GM12878 (cell line): Measurements from ENCODE around the gene HMGN4. TPM values are rescaled to one million over a fixed set of nuclear protein-coding genes. Genes with fewer than 3 reads are reported as not detected.

Experiments used
- FOXM1 ChIP-seq: IDR thresholded peaks from 2 replicates; pipeline ENCODE4 v1.6.1; 2012; ENCODE audit warnings: low read depth, mild to moderate bottlenecking, inconsistent platforms, low read length, moderate library complexity
- HDAC2 ChIP-seq: fragments of 200-600 bp; sonication (generic); IDR thresholded peaks from 2 replicates; pipeline ENCODE4 v1.6.1; 2017
- NBN ChIP-seq: fragments of 450-650 bp; IDR thresholded peaks from 2 replicates; pipeline ENCODE4 v1.6.1; 2016
- POLR2AphosphoS2 ChIP-seq: IDR thresholded peaks from 2 replicates; pipeline ENCODE4 v1.6.1; 2011; ENCODE audit warnings: low read depth, mild to moderate bottlenecking, low read length, improper control_type of control experiment, moderate library complexity
- RUNX3 ChIP-seq: IDR thresholded peaks from 2 replicates; pipeline ENCODE4 v1.6.1; 2012; ENCODE audit warnings: low read length, inconsistent platforms
- SKIL ChIP-seq: fragments of 450-650 bp; IDR thresholded peaks from 2 replicates; pipeline ENCODE4 v1.6.1; 2017; ENCODE audit warnings: mild to moderate bottlenecking, low read depth, inconsistent platforms; ENCODE audit not compliant: poor library complexity, severe bottlenecking
- SMAD1 ChIP-seq: fragments of 450-650 bp; IDR thresholded peaks from 2 replicates; pipeline ENCODE4 v1.6.1; 2018; ENCODE audit warnings: mild to moderate bottlenecking, low read depth; ENCODE audit not compliant: partially characterized antibody
- SMARCA5 ChIP-seq: fragments of 450-650 bp; IDR thresholded peaks from 2 replicates; pipeline ENCODE4 v1.6.1; 2017; ENCODE audit warnings: mild to moderate bottlenecking
- SMC3 ChIP-seq: IDR thresholded peaks from 2 replicates; pipeline ENCODE4 v1.6.1; 2011; ENCODE audit warnings: low read length, improper control_type of control experiment, borderline replicate concordance
- STAT3 ChIP-seq: IDR thresholded peaks from 2 replicates; pipeline ENCODE4 v1.6.1; 2011; ENCODE audit warnings: low read depth, low read length, improper control_type of control experiment
- TARDBP ChIP-seq: IDR thresholded peaks from 2 replicates; pipeline ENCODE4 v1.6.1; 2016; ENCODE audit warnings: borderline replicate concordance
- TCF7 ChIP-seq: IDR thresholded peaks from 2 replicates; pipeline ENCODE4 v1.6.1; 2014; ENCODE audit warnings: antibody characterized with exemption, borderline replicate concordance
- ZBTB4 ChIP-seq: fragments of 450-650 bp; formaldehyde crosslinking; IDR thresholded peaks from 2 replicates; pipeline ENCODE4 v1.4.0; 2022; ENCODE audit warnings: mild to moderate bottlenecking, moderate library complexity
- ZBTB40 ChIP-seq: fragments of 450-650 bp; IDR thresholded peaks from 2 replicates; pipeline ENCODE4 v1.6.1; 2016; ENCODE audit warnings: mild to moderate bottlenecking, moderate library complexity, borderline replicate concordance
- ZNF217 ChIP-seq: fragments of 450-650 bp; IDR thresholded peaks from 2 replicates; pipeline ENCODE4 v1.6.1; 2017; ENCODE audit warnings: antibody characterized with exemption, mild to moderate bottlenecking
- polyA plus RNA-seq, 11 experiments: library from polyadenylated mRNA; depleted of rRNA in 4 of 11; unstranded in 6 of 11; stranded (reverse) in 5 of 11; fragments of >200 nt; fragmentation: Nextera tagmentation in 4 of 11; fragmentation: Illumina TruSeq in 1 of 11; extraction: Ambion mirVana in 4 of 11; extraction: Trizol in 1 of 11; gene quantifications; 1 replicate in 1 of 11; 2 replicates in 10 of 11; pipeline versions ENCODE4 v1.2.1 to v1.2.3, GENCODE V29; 2011 to 2016; ENCODE audit warnings: inconsistent platforms in 2 of 11, missing spikeins in 2 of 11, low read depth in 1 of 11
- total RNA-seq, 4 experiments: library from RNA; depleted of rRNA in 3 of 4; stranded (reverse); fragments of >200 nt in 3 of 4; fragmentation: Illumina TruSeq in 1 of 4; extraction: Trizol in 1 of 4; gene quantifications; 2 replicates each; pipeline versions ENCODE4 v1.2.1 to v1.2.3, GENCODE V29; 2013 to 2021
- TF ChIP-seq, protein P1 (sequence below): fragments of 450-650 bp; conservative IDR thresholded peaks from 2 replicates; pipeline ENCODE4 v1.6.1; 2017; ENCODE audit warnings: mild to moderate bottlenecking, moderate library complexity
- TF ChIP-seq, protein P2 (sequence below): fragments of 450-650 bp; IDR thresholded peaks from 2 replicates; pipeline ENCODE4 v1.6.1; 2017; ENCODE audit warnings: low read depth, mild to moderate bottlenecking, moderate library complexity
- TF ChIP-seq, protein P3 (sequence below): IDR thresholded peaks from 2 replicates; pipeline ENCODE4 v1.6.1; 2012; ENCODE audit warnings: low read depth, low read length, improper control_type of control experiment

HMGN4 gene
- total and polyA plus RNA-seq, 10 of the 15 experiments (the other 5 are each of a cell fraction or from before 2014, with no cell fraction given) = 26.7 to 99.1 (median 76.7) TPM

- 0 out of 2 replicates have a peak, but pooled peaks have one; percentile 12 for TF ChIP-seq ZBTB40
- peak; percentile 60; the same call in 1 of the 2 replicates for TF ChIP-seq TCF7
- TF ChIP-seq RUNX3 = peak; percentile 49
- peak; percentile 50; the same call in 1 of the 2 replicates for TF ChIP-seq ZNF217
- no peak for TF ChIP-seq STAT3
- peak; percentile 94 for TF ChIP-seq SMARCA5
- TF ChIP-seq, protein P1, sequence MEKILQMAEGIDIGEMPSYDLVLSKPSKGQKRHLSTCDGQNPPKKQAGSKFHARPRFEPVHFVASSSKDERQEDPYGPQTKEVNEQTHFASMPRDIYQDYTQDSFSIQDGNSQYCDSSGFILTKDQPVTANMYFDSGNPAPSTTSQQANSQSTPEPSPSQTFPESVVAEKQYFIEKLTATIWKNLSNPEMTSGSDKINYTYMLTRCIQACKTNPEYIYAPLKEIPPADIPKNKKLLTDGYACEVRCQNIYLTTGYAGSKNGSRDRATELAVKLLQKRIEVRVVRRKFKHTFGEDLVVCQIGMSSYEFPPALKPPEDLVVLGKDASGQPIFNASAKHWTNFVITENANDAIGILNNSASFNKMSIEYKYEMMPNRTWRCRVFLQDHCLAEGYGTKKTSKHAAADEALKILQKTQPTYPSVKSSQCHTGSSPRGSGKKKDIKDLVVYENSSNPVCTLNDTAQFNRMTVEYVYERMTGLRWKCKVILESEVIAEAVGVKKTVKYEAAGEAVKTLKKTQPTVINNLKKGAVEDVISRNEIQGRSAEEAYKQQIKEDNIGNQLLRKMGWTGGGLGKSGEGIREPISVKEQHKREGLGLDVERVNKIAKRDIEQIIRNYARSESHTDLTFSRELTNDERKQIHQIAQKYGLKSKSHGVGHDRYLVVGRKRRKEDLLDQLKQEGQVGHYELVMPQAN = peak; percentile 57
- peak; percentile 49; the same call in 1 of the 2 replicates for TF ChIP-seq FOXM1
- TF ChIP-seq, protein P2, sequence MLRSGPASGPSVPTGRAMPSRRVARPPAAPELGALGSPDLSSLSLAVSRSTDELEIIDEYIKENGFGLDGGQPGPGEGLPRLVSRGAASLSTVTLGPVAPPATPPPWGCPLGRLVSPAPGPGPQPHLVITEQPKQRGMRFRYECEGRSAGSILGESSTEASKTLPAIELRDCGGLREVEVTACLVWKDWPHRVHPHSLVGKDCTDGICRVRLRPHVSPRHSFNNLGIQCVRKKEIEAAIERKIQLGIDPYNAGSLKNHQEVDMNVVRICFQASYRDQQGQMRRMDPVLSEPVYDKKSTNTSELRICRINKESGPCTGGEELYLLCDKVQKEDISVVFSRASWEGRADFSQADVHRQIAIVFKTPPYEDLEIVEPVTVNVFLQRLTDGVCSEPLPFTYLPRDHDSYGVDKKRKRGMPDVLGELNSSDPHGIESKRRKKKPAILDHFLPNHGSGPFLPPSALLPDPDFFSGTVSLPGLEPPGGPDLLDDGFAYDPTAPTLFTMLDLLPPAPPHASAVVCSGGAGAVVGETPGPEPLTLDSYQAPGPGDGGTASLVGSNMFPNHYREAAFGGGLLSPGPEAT = no peak
- TF ChIP-seq SMC3 = no peak
- TF ChIP-seq TARDBP = peak; percentile 97
- TF ChIP-seq NBN = peak; percentile 26; the same call in 1 of the 2 replicates
- TF ChIP-seq, protein P3, sequence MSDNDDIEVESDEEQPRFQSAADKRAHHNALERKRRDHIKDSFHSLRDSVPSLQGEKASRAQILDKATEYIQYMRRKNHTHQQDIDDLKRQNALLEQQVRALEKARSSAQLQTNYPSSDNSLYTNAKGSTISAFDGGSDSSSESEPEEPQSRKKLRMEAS = no peak
- no peak for TF ChIP-seq POLR2AphosphoS2
- TF ChIP-seq SMAD1 = no peak
- TF ChIP-seq ZBTB4 (CRISPR knock-in tag) = no peak
- no peak for TF ChIP-seq HDAC2
- TF ChIP-seq SKIL = peak; percentile 56
Measured at GRCh38 chr6:26553264-26553634, 15.1 kb downstream of the HMGN4 start (continued).
